ENCODE results near the gene CTRL. TPM values are rescaled to one million over a fixed set of nuclear protein-coding genes. Genes with fewer than 3 reads are reported as not detected.

Gene CTRL
- total RNA-seq, 1 donor from 2014 or later, result 0.71 TPM

GRCh38 chr16:67927131-67927941 lies 4.3 kb downstream of the CTRL start:
- intact Hi-C loops (cut with micrococcal nuclease), result no loop called here
- Histone ChIP-seq H3K27ac (replicated peaks) (peak overlapping the region; percentile 62), H3K4me3 (no peak overlapping the region), H3K36me3 (peaks cover 26% of the 10 kb centered on the region), H3K9me3 (replicated peaks) (no peaks in the 10 kb centered on the region), H3K27me3 (ENCODE audit: low read depth) (no peaks in the 10 kb centered on the region), H3K4me1 (peaks cover 54% of the 10 kb centered on the region)
- DNase-seq, result no peak
- TF ChIP-seq, protein P1, sequence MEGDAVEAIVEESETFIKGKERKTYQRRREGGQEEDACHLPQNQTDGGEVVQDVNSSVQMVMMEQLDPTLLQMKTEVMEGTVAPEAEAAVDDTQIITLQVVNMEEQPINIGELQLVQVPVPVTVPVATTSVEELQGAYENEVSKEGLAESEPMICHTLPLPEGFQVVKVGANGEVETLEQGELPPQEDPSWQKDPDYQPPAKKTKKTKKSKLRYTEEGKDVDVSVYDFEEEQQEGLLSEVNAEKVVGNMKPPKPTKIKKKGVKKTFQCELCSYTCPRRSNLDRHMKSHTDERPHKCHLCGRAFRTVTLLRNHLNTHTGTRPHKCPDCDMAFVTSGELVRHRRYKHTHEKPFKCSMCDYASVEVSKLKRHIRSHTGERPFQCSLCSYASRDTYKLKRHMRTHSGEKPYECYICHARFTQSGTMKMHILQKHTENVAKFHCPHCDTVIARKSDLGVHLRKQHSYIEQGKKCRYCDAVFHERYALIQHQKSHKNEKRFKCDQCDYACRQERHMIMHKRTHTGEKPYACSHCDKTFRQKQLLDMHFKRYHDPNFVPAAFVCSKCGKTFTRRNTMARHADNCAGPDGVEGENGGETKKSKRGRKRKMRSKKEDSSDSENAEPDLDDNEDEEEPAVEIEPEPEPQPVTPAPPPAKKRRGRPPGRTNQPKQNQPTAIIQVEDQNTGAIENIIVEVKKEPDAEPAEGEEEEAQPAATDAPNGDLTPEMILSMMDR (IDR thresholded peaks at IDR 0.05; ENCODE audit: borderline replicate concordance), result no peak

DNA sequence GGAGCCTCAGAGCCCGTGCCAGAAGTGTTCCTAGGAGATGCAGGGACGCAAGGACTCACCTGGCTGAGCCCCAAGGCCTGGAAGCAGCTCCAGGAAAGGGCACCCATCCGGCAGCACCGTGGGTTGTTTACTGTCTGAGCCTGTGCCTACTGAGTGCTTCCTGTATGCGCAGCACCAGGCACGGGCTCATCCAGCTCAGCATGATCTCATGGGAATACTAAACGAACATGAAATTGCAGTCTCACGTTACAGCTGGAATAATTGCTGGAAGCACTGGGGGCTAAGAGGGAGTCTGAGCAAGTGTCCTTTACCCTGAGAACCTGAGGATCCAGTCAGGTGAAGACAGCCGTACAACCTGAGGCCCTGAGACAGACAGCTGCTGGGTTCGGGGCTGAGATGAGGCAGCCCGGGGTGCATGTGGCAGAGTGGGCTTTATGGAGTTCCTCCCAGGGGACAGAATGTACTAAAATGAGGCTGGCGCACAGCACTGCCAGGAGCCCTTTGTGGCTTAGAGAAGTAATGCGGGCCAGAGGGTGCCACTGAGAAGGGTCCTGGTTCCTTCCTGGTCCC lies 5.4 kb downstream of the CTRL start:
- intact Hi-C loops (cut with micrococcal nuclease), result no loop called here
- Histone ChIP-seq H3K9me3 (replicated peaks) (no peaks in the 10 kb centered on the region), H3K4me3 (no peak overlapping the region), H3K27ac (replicated peaks) (peak overlapping the region; percentile 62), H3K27me3 (ENCODE audit: low read depth) (no peaks in the 10 kb centered on the region), H3K36me3 (peaks cover 26% of the 10 kb centered on the region), H3K4me1 (peaks cover 64% of the 10 kb centered on the region)
- TF ChIP-seq, protein P1 (IDR thresholded peaks at IDR 0.05; ENCODE audit: borderline replicate concordance), result no peak
- no peak for DNase-seq

DNA sequence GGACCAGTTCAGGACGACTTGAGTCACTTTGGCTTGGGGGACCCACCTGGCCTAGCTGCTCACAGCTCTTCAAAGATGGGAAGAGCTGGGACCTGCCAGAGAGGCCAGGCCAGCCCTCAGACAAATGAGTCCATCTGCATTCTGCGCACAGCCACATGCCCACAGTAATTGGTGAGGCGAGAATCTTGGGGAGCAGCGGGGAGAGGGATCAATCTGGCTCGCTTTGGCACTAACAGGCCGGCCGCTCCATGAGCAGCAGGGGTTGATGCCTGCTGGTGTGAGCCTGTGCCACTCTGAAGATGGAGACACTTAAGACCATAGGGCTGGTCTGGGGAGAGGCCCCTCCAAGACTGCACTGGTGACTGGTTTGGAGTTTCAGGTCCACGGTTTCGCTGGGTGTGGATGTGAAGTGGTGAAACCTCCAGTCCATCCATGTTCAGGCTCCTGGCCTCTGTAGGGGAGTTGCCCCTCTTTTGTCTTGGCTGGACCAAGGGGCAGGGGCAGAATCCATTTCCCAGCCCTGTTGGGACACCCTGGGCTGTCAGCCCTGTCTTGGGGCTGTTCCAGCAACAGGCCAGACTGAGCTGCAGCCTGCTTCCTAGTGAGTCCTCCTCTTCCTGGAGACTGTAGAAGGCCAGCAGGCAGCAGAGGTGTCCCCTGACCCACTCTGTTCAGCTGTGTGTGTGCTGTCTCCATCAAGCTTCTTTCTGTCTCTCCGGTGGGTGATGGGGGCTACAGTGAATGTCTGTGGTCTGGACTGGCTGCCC lies 7.3 kb downstream of the CTRL start:
- Histone ChIP-seq H3K36me3 (peaks cover 16% of the 10 kb centered on the region), H3K4me1 (peaks cover 84% of the 10 kb centered on the region), H3K27me3 (ENCODE audit: low read depth) (no peaks in the 10 kb centered on the region), H3K9me3 (replicated peaks) (no peaks in the 10 kb centered on the region), H3K27ac (replicated peaks) (no peak overlapping the region), H3K4me3 (no peak overlapping the region)
- intact Hi-C loops (cut with micrococcal nuclease), result no loop called here
- TF ChIP-seq, protein P1 (IDR thresholded peaks at IDR 0.05; ENCODE audit: borderline replicate concordance), result no peak
- DNase-seq, result no peak

DNA sequence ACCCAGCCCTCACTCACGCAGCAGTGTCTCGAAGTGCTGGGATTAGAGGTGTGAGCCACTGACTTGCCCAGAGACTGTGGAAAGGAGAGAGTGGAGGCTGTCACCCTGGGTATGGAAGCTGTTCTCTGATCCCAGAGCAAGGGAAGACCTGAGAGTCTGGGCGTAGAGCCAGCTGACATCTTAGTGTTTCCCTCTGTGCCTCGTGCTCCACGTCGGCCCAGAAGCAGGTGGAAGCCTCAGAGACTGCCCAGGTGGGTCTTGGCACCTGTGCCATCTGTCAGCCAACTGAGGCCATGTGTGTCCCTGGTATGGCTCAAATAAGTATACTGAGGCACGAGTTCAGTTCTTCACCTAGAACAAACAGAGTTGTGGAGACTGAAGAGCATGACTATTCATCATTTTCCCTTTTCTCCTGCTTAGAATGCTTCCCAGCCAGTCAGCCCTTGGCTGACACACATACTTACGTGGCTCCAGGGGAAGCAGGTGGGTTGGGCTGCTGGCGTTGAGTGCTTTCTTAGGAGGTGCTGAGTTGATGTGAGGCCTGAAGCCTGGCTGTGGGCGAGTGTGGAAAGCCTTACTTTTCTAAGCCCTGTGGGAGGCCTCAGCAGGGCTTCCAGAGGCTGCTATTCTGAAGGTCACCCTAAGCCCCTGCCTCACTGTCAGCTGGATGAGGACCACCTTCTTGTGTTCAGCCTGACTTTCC lies 8.1 kb downstream of the CTRL start:
- peak overlapping the region; percentile 28 for H3K27ac ChIP-seq (replicated peaks)
- no peak for DNase-seq
- H3K36me3 ChIP-seq, result peaks cover 13% of the 10 kb centered on the region
- peaks cover 90% of the 10 kb centered on the region for H3K4me1 ChIP-seq
- no peaks in the 10 kb centered on the region for H3K27me3 ChIP-seq (ENCODE audit: low read depth)
- intact Hi-C loops (cut with micrococcal nuclease), result no loop called here
- no peak overlapping the region for H3K4me3 ChIP-seq
- H3K9me3 ChIP-seq (replicated peaks), result no peaks in the 10 kb centered on the region
- TF ChIP-seq, protein P1 (IDR thresholded peaks at IDR 0.05; ENCODE audit: borderline replicate concordance), result no peak

DNA sequence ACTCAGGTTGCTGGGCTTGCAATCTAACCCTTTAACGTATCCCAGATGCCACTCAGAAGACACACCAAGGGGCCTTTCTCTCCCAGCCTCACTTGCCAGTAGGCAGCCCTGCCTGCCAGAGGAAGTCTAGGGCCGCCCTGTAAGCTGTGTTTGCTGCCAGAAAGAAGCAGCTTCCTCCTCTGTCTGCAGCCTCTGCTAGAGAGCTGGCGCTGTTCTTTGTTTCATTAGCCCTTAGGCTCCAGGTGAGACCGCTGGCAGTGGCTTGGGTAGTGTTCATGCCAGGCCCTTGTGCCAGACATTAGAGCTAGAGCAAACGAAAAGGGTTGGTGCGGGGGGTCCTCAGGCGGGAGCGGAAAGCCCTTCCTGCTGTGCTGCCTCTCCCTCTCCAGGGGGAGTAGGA lies 8.9 kb downstream of the CTRL start:
- Histone ChIP-seq H3K36me3 (peaks cover 7% of the 10 kb centered on the region), H3K4me1 (peaks cover 92% of the 10 kb centered on the region), H3K9me3 (replicated peaks) (no peaks in the 10 kb centered on the region), H3K4me3 (no peak overlapping the region), H3K27me3 (ENCODE audit: low read depth) (no peaks in the 10 kb centered on the region), H3K27ac (replicated peaks) (no peak overlapping the region)
- TF ChIP-seq, protein P1 (IDR thresholded peaks at IDR 0.05; ENCODE audit: borderline replicate concordance), result no peak
- intact Hi-C loops (cut with micrococcal nuclease), result no loop called here
- no peak for DNase-seq
